Gastrocnemius medialis (tissue), 4 donors: ENCODE results near the gene SKA2.
"Not testable (repeated sequence)": the region's sequence is repeated elsewhere in the genome, so short reads cannot be mapped to it uniquely, and the experiment has no call there.

Source experiments
- POLR2A ChIP-seq, 2 donors: fragments of 450-650 bp; IDR thresholded peaks; one replicate each; pipeline ENCODE4 v1.6.1; 2017; ENCODE audit warnings: antibody characterized with exemption in 2 of 2, mild to moderate bottlenecking in 2 of 2, moderate library complexity in 2 of 2
- TF ChIP-seq, protein P1 (sequence below), 5 experiments: fragments of 450-650 bp in 3 of 5; fragments of 200-600 bp in 2 of 5; sonication (generic) in 2 of 5; IDR thresholded peaks in 4 of 5; conservative IDR thresholded peaks in 1 of 5; 1 replicate in 4 of 5; 2 replicates in 1 of 5; pipeline ENCODE4 v1.5.1; 2016 to 2019; ENCODE audit warnings: antibody characterized with exemption in 5 of 5, mild to moderate bottlenecking in 3 of 5, moderate library complexity in 3 of 5

DNA sequence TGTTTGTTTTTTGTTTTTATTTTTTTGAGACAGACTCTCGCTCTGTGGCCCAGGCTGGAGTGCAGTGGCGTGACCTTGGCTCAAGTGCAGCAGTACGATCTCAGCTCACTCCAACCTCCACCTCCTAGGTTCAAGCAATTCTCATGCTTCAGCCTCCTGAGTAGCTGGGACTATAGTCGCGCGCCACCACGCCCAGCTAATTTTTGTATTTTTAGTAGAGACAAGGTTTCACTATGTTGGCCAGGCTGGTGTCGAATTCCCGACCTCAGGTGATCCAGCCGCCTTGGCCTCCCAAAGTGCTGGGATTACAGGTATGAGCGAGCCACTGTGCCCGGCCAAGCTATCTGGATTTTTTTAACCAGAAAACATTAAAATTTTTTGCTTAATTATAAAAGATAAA lies 64.4 kb downstream of the SKA2 start:
- not testable (repeated sequence) for TF ChIP-seq POLR2A (IDR thresholded peaks at IDR 0.05)
- TF ChIP-seq, protein P1, sequence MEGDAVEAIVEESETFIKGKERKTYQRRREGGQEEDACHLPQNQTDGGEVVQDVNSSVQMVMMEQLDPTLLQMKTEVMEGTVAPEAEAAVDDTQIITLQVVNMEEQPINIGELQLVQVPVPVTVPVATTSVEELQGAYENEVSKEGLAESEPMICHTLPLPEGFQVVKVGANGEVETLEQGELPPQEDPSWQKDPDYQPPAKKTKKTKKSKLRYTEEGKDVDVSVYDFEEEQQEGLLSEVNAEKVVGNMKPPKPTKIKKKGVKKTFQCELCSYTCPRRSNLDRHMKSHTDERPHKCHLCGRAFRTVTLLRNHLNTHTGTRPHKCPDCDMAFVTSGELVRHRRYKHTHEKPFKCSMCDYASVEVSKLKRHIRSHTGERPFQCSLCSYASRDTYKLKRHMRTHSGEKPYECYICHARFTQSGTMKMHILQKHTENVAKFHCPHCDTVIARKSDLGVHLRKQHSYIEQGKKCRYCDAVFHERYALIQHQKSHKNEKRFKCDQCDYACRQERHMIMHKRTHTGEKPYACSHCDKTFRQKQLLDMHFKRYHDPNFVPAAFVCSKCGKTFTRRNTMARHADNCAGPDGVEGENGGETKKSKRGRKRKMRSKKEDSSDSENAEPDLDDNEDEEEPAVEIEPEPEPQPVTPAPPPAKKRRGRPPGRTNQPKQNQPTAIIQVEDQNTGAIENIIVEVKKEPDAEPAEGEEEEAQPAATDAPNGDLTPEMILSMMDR (IDR thresholded peaks at IDR 0.05 in 4 of 5, conservative IDR thresholded peaks at IDR 0.05 in 1 of 5), result not testable (repeated sequence)
